Ovary (tissue), 3 donors: Measurements from ENCODE around the gene PTCH1.

Source experiments
- EP300 ChIP-seq: sonication (generic); formaldehyde crosslinking; IDR thresholded peaks from one replicate; pipeline ENCODE4 v1.6.1; 2017; ENCODE audit warnings: antibody characterized with exemption
- POLR2A ChIP-seq: fragments of 450-650 bp; IDR thresholded peaks from one replicate; pipeline ENCODE4 v1.6.1; 2017; ENCODE audit warnings: antibody characterized with exemption, mild to moderate bottlenecking, moderate library complexity
- TF ChIP-seq, protein P1 (sequence below), 3 donors: fragments of 450-650 bp in 2 of 3; fragments of 200-600 bp in 1 of 3; IDR thresholded peaks; one replicate each; pipeline versions ENCODE4 v1.5.1 to v1.8.0; 2016 to 2022; ENCODE audit warnings: antibody characterized with exemption in 3 of 3, mild to moderate bottlenecking in 1 of 3
- donor health status: DM: no; HTN: no; CAD: no.

DNA sequence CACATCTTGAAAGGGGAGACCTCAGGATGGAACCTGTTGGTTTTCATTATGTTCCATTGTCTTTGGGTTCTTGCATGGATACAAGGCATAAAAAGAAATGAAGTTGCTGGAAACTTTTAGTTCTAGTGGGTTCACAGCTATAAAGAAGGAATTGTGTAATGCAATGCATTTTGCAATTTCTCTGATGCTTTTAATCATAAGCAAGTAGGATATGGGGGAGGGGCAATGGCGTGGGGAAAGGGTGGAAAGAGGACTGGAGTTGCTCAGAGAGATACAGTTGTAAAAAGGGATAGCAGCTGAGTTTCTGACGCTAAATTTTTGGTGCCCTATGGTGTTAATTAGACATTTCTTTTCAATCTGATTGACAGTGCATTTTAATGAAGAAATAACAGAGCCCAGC is 110.7 kb downstream of the PTCH1 start:
- TF ChIP-seq POLR2A (no peak), EP300 (no peak)
- TF ChIP-seq, protein P1, sequence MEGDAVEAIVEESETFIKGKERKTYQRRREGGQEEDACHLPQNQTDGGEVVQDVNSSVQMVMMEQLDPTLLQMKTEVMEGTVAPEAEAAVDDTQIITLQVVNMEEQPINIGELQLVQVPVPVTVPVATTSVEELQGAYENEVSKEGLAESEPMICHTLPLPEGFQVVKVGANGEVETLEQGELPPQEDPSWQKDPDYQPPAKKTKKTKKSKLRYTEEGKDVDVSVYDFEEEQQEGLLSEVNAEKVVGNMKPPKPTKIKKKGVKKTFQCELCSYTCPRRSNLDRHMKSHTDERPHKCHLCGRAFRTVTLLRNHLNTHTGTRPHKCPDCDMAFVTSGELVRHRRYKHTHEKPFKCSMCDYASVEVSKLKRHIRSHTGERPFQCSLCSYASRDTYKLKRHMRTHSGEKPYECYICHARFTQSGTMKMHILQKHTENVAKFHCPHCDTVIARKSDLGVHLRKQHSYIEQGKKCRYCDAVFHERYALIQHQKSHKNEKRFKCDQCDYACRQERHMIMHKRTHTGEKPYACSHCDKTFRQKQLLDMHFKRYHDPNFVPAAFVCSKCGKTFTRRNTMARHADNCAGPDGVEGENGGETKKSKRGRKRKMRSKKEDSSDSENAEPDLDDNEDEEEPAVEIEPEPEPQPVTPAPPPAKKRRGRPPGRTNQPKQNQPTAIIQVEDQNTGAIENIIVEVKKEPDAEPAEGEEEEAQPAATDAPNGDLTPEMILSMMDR (IDR thresholded peaks at IDR 0.05): no peak
